HepG2 (cell line): ENCODE data around the gene AFG1L. TPM values are rescaled to one million over a fixed set of nuclear protein-coding genes. Genes with fewer than 3 reads are reported as not detected.

Experiments used
- ATAC-seq: fragments of 200-7000 bp; cut with Tn5 transposase; 3 replicates; pipeline ENCODE4 v1.9.1; 2020; ENCODE audit warnings: mild to moderate bottlenecking, moderate library complexity
- BruUV-seq: library from RNA; stranded (reverse); fragments of 400-500 nt; replicated peaks from 2 replicates; lab custom pipeline; 2021; lab: Mats Ljungman, UMichigan
- CTCF ChIA-PET: fragments of 300-600 bp; formaldehyde crosslinking; extraction: SDS; loops from one replicate; lab custom pipeline; 2021; ENCODE audit warnings: low total read pairs, inconsistent platforms, low intra/inter-chr PET ratio; lab: Yijun Ruan, JAX
- POLR2A ChIA-PET: fragments of 350-600 bp; sonication (Branson Sonifier 250); formaldehyde crosslinking; loops from one replicate; lab custom pipeline; 2020; ENCODE audit warnings: antibody characterized with exemption, inconsistent platforms; lab: Yijun Ruan, JAX
- DNase-seq: peaks from one replicate; pipeline ENCODE4 v3.0.0-alpha.2; 2015; ENCODE audit warnings: low spot score
- FAIRE-seq: peaks from 3 replicates; lab custom pipeline; 2011; peaks lifted over from hg19 to GRCh38; lab: Jason Lieb, UNC
- H2AFZ ChIP-seq: one replicate; pipeline ENCODE4 v1.6.1; 2011; ENCODE audit warnings: low read length, inconsistent platforms
- H3K27ac ChIP-seq: fragments of 300-600 bp; 3 replicates; pipeline ENCODE4 v1.8.0; 2011; ENCODE audit warnings: mixed run types, mild to moderate bottlenecking, mixed read lengths, low read length, inconsistent platforms; ENCODE audit not compliant: insufficient read depth; ENCODE audit errors: extremely low read length
- H3K27me3 ChIP-seq, 2 experiments: fragments of 200-600 bp in 1 of 2; 2 replicates in 1 of 2; 3 replicates in 1 of 2; pipeline versions ENCODE4 v1.6.0 to v1.8.0; 2011; ENCODE audit warnings: low read length in 2 of 2, mild to moderate bottlenecking in 2 of 2, moderate library complexity in 2 of 2, inconsistent platforms in 1 of 2; ENCODE audit not compliant: insufficient read depth in 2 of 2, control insufficient read depth in 1 of 2
- H3K36me3 ChIP-seq, 2 experiments: fragments of 200-600 bp in 1 of 2; replicated peaks in 1 of 2; 2 replicates in 1 of 2; 3 replicates in 1 of 2; pipeline versions ENCODE4 v1.5.1 to v1.8.0; 2011; ENCODE audit warnings: low read length in 2 of 2, inconsistent platforms in 1 of 2; ENCODE audit not compliant: insufficient read depth in 2 of 2, control insufficient read depth in 1 of 2
- H3K4me1 ChIP-seq: 2 replicates; pipeline ENCODE4 v1.5.1; 2012; ENCODE audit warnings: low read length, inconsistent platforms; ENCODE audit not compliant: insufficient read depth
- H3K4me2 ChIP-seq: 2 replicates; pipeline ENCODE4 v1.6.0; 2011; ENCODE audit warnings: low read depth, low read length, inconsistent platforms
- H3K4me3 ChIP-seq, 3 experiments: fragments of 200-600 bp in 1 of 3; sonication (generic), shearing (Covaris generic) in 1 of 3; replicated peaks in 1 of 3; 2 replicates each; pipeline ENCODE4 v1.5.1; 2011 to 2016; ENCODE audit warnings: low read length in 3 of 3, inconsistent platforms in 2 of 3, low read depth in 2 of 3, mild to moderate bottlenecking in 2 of 3, control low read depth in 1 of 3, mixed read lengths in 1 of 3; ENCODE audit not compliant: insufficient read depth in 1 of 3
- H3K79me2 ChIP-seq: one replicate; pipeline ENCODE4 v1.6.1; 2011; ENCODE audit warnings: low read length, inconsistent platforms; ENCODE audit not compliant: insufficient read depth
- H3K9ac ChIP-seq: 2 replicates; pipeline ENCODE4 v1.6.0; 2011; ENCODE audit warnings: mild to moderate bottlenecking, low read depth, low read length, inconsistent platforms; ENCODE audit not compliant: insufficient read depth
- H3K9me3 ChIP-seq: 2 replicates; pipeline ENCODE4 v1.5.1; 2012; ENCODE audit warnings: mild to moderate bottlenecking, low read length
- H4K20me1 ChIP-seq: 2 replicates; pipeline ENCODE4 v1.6.0; 2011; ENCODE audit warnings: inconsistent platforms, mild to moderate bottlenecking, low read length, moderate library complexity; ENCODE audit not compliant: insufficient read depth
- CBFB ChIP-seq: sonication (generic); formaldehyde crosslinking; IDR thresholded peaks from 2 replicates; pipeline ENCODE4 v1.4.0; 2020; ENCODE audit warnings: missing genetic modification reagents
- HBP1 ChIP-seq: IDR thresholded peaks from 2 replicates; pipeline ENCODE4 v1.6.1; 2016; ENCODE audit warnings: low read depth, control low read depth
- HOXA3 ChIP-seq: sonication (generic); formaldehyde crosslinking; IDR thresholded peaks from 2 replicates; pipeline ENCODE4 v1.5.0; 2020; ENCODE audit warnings: missing genetic modification reagents
- MAF1 ChIP-seq: sonication (generic); formaldehyde crosslinking; IDR thresholded peaks from 2 replicates; pipeline ENCODE4 v1.5.0; 2020; ENCODE audit warnings: missing genetic modification reagents, borderline replicate concordance
- SNAPC4 ChIP-seq: sonication (generic); formaldehyde crosslinking; IDR thresholded peaks from 2 replicates; pipeline ENCODE4 v1.4.0; 2020; ENCODE audit warnings: mild to moderate bottlenecking, missing genetic modification reagents
- TERF1 ChIP-seq: sonication (generic); formaldehyde crosslinking; IDR thresholded peaks from 2 replicates; pipeline ENCODE4 v1.8.0; 2022; ENCODE audit warnings: mild to moderate bottlenecking, missing genetic modification reagents, moderate library complexity
- ZBTB14 ChIP-seq: sonication (generic); formaldehyde crosslinking; IDR thresholded peaks from 2 replicates; pipeline ENCODE4 v1.4.0; 2020; ENCODE audit warnings: missing genetic modification reagents
- ZEB1 ChIP-seq: IDR thresholded peaks from 2 replicates; pipeline ENCODE4 v1.6.1; 2012; ENCODE audit warnings: mild to moderate bottlenecking, low read depth, inconsistent platforms; ENCODE audit not compliant: insufficient replicate concordance
- ZMYM3 ChIP-seq: sonication (generic); formaldehyde crosslinking; IDR thresholded peaks from 2 replicates; pipeline ENCODE4 v1.5.1; 2020; ENCODE audit warnings: mild to moderate bottlenecking, missing genetic modification reagents
- ZNF619 ChIP-seq: sonication (generic); formaldehyde crosslinking; IDR thresholded peaks from 2 replicates; pipeline ENCODE4 v1.4.0; 2020; ENCODE audit warnings: mild to moderate bottlenecking, missing genetic modification reagents
- ZNF703 ChIP-seq: sonication (generic); formaldehyde crosslinking; IDR thresholded peaks from 2 replicates; pipeline ENCODE4 v1.5.1; 2020; ENCODE audit warnings: missing genetic modification reagents, mild to moderate bottlenecking, moderate library complexity, borderline replicate concordance
- WGBS: methylation state at CpG from one replicate; pipeline ENCODE4 v1.1.6; 2017; ENCODE audit warnings: low lambda C conversion rate; 5-methylcytosine and 5-hydroxymethylcytosine counted together
- in situ Hi-C: cut with HindIII; loops from 2 replicates; pipeline ENCODE4 v1.10.0; 2017; ENCODE audit warnings: low pct_unique_long_range_greater_than_20kb; ENCODE audit not compliant: extremely low pct_ligation_motif_present
- intact Hi-C: fragments of 100-400 bp; cut with micrococcal nuclease; formaldehyde crosslinking; loops from one replicate; pipeline ENCODE4 v1.10.0; 2022; ENCODE audit not compliant: unreplicated experiment
- polyA plus RNA-seq, 8 experiments: library from polyadenylated mRNA; depleted of rRNA in 3 of 8; stranded (reverse) in 7 of 8; unstranded in 1 of 8; fragments of >200 nt; fragmentation: Illumina TruSeq in 4 of 8; extraction: Trizol in 4 of 8; gene quantifications; 2 replicates each; pipeline versions ENCODE4 v1.2.1 to v1.2.3, GENCODE V29; 2011 to 2016; ENCODE audit warnings: low read depth in 4 of 8, missing spikeins in 1 of 8, mixed read lengths in 1 of 8; ENCODE audit not compliant: insufficient read depth in 1 of 8
- total RNA-seq, 5 experiments: library from RNA; depleted of rRNA; stranded (reverse); fragments of >200 nt; fragmentation: Illumina TruSeq; extraction: Trizol; gene quantifications; 2 replicates each; pipeline ENCODE4 v1.2.3, GENCODE V29; 2016; ENCODE audit warnings: low read depth in 1 of 5

The AFG1L gene
- total and polyA plus RNA-seq, 2 of the 13 experiments (the other 11 are each of a cell fraction or from before 2014, with no cell fraction given), result 3.1 to 14.0 TPM

- H3K36me3 ChIP-seq, result no peaks in the 10 kb centered on the region
- no peak for DNase-seq
- in situ Hi-C loops (no loop called here), intact Hi-C loops (no loop called here)
- H3K4me1 ChIP-seq, result no peaks in the 10 kb centered on the region
- no peaks in the 10 kb centered on the region for H4K20me1 ChIP-seq
- ChIA-PET CTCF (no interaction called here), POLR2A (no interaction called here)
- WGBS, result 100% methylated on average over 1 of the region's 1 CpG
- no peaks in the 10 kb centered on the region for H3K27me3 ChIP-seq
- no peak for ATAC-seq
- no peaks in the 10 kb centered on the region for H3K79me2 ChIP-seq
- BruUV-seq, result no TSS peak
- FAIRE-seq, result no peak
- no peak overlapping the region for H3K4me3 ChIP-seq
- no peaks in the 10 kb centered on the region for H3K9me3 ChIP-seq
- no peak overlapping the region for H3K4me2 ChIP-seq
- TF ChIP-seq TERF1 (CRISPR knock-in tag) (no peak), CBFB (no peak), HBP1 (CRISPR knock-in tag) (no peak), HOXA3 (CRISPR knock-in tag) (no peak), ZNF619 (CRISPR knock-in tag) (no peak), MAF1 (CRISPR knock-in tag) (no peak), ZEB1 (no peak), ZBTB14 (CRISPR knock-in tag) (no peak), ZNF703 (CRISPR knock-in tag) (no peak), SNAPC4 (no peak), ZMYM3 (CRISPR knock-in tag) (no peak)
- no peak overlapping the region for H3K27ac ChIP-seq
- H3K9ac ChIP-seq, result no peak overlapping the region
- H2AFZ ChIP-seq, result no peak overlapping the region
These were observed 139.4 kb downstream of the AFG1L start for GRCh38 chr6:108434222-108434621.
